Ishikawa (cell line): ENCODE data around the gene FAM171A1.

Source experiments
- CEBPB ChIP-seq: IDR thresholded peaks from 2 replicates; pipeline ENCODE4 v1.6.1; 2012
- CREB1 ChIP-seq: IDR thresholded peaks from 2 replicates; pipeline ENCODE4 v1.6.1; 2012; ENCODE audit warnings: low read depth
- EGR1 ChIP-seq: IDR thresholded peaks from 2 replicates; pipeline ENCODE4 v1.6.1; 2012
- EP300 ChIP-seq: IDR thresholded peaks from 2 replicates; pipeline ENCODE4 v1.6.1; 2012; ENCODE audit warnings: borderline replicate concordance
- FOXM1 ChIP-seq: IDR thresholded peaks from 2 replicates; pipeline ENCODE4 v1.6.1; 2012; ENCODE audit warnings: low read depth, borderline replicate concordance
- MAX ChIP-seq: IDR thresholded peaks from 2 replicates; pipeline ENCODE4 v1.6.1; 2012
- NFIC ChIP-seq: IDR thresholded peaks from 2 replicates; pipeline ENCODE4 v1.6.1; 2012
- RAD21 ChIP-seq: IDR thresholded peaks from 2 replicates; pipeline ENCODE4 v1.6.1; 2012; ENCODE audit warnings: low read depth
- REST ChIP-seq: IDR thresholded peaks from 2 replicates; pipeline ENCODE4 v1.6.1; 2012; ENCODE audit warnings: low read depth, mild to moderate bottlenecking
- TAF1 ChIP-seq: IDR thresholded peaks from 2 replicates; pipeline ENCODE4 v1.6.1; 2012; ENCODE audit warnings: low read depth, mild to moderate bottlenecking
- TCF12 ChIP-seq: IDR thresholded peaks from 2 replicates; pipeline ENCODE4 v1.6.1; 2012; ENCODE audit warnings: low read depth
- TEAD4 ChIP-seq: IDR thresholded peaks from 2 replicates; pipeline ENCODE4 v1.6.1; 2012
- USF1 ChIP-seq: IDR thresholded peaks from 2 replicates; pipeline ENCODE4 v1.6.1; 2012
- YY1 ChIP-seq: IDR thresholded peaks from 2 replicates; pipeline ENCODE4 v1.6.1; 2012; ENCODE audit warnings: low read depth
- ZBTB7A ChIP-seq: IDR thresholded peaks from 2 replicates; pipeline ENCODE4 v1.6.1; 2012; ENCODE audit warnings: low read depth

Gene FAM171A1

GRCh38 chr10:15201589-15202300, 169.3 kb downstream of the FAM171A1 start:
- TF ChIP-seq REST (no peak), EGR1 (no peak), NFIC (no peak), TEAD4 (no peak), TAF1 (no peak)

GRCh38 chr10:15200626-15201025, 170.5 kb downstream of the FAM171A1 start:
- peak; percentile 35; the same call in 1 of the 2 replicates for TF ChIP-seq NFIC
- no peak for TF ChIP-seq CEBPB
- TF ChIP-seq TEAD4 = peak; percentile 99
- peak; percentile 50 for TF ChIP-seq FOXM1
- TF ChIP-seq EP300 = peak; percentile 79; the same call in 1 of the 2 replicates

GRCh38 chr10:15197911-15198310, 173.2 kb downstream of the FAM171A1 start:
- TF ChIP-seq TCF12 (no peak), EGR1 (no peak), CEBPB (no peak), USF1 (no peak), ZBTB7A (no peak)

- TF ChIP-seq FOXM1 (no peak), NFIC (no peak), ZBTB7A (no peak), TEAD4 (no peak), TCF12 (no peak), TAF1 (no peak), REST (no peak), MAX (no peak), CREB1 (no peak), RAD21 (no peak), CEBPB (no peak), EGR1 (no peak), EP300 (no peak), USF1 (no peak), YY1 (no peak)
Observed at GRCh38 chr10:15197276-15197675, 173.8 kb downstream of the FAM171A1 start.

GRCh38 chr10:15196021-15196834, 174.9 kb downstream of the FAM171A1 start:
- TF ChIP-seq CEBPB (no peak), REST (no peak), MAX (no peak), CREB1 (no peak), TAF1 (no peak), TCF12 (no peak), TEAD4 (no peak), ZBTB7A (no peak), USF1 (no peak), NFIC (no peak), YY1 (no peak), EGR1 (no peak), EP300 (no peak)
